ENCODE data around the gene SEC14L1.

DNA sequence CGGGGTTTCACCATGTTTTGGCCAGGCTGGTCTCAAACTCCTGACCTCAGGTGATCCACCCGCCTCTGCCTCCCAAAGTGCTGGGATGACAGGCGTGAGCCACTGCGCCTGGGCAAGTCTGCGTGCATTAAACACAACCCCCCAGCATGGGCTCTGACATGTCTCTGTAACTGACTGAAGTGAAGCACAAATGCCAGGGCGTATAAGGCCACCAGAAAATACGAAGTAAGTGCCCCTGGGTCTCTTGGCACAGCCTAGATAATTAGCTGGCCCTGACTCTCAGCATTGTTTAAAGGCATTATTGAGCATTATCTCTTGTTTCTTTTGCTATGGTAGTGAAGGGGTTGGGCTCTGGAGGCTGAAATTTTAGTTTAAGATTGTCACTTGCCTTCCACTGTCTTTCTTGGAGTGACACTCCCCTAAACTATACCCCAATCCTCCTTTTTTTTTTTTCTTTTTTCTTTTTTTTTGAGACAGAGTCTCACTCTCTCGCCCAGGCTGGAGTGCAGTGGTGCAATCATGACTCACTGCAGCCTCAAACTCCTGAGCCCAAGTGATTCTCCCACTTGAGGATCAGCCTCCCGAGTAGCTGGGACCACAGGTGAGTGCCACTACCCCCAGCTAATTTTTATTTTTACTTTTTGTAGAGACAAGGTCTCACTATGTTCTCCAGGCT is 8.2 kb upstream of the SEC14L1 start:
- TF ChIP-seq RAD21 (IDR thresholded peaks at IDR 0.05): no peak
- TF ChIP-seq, protein P1, sequence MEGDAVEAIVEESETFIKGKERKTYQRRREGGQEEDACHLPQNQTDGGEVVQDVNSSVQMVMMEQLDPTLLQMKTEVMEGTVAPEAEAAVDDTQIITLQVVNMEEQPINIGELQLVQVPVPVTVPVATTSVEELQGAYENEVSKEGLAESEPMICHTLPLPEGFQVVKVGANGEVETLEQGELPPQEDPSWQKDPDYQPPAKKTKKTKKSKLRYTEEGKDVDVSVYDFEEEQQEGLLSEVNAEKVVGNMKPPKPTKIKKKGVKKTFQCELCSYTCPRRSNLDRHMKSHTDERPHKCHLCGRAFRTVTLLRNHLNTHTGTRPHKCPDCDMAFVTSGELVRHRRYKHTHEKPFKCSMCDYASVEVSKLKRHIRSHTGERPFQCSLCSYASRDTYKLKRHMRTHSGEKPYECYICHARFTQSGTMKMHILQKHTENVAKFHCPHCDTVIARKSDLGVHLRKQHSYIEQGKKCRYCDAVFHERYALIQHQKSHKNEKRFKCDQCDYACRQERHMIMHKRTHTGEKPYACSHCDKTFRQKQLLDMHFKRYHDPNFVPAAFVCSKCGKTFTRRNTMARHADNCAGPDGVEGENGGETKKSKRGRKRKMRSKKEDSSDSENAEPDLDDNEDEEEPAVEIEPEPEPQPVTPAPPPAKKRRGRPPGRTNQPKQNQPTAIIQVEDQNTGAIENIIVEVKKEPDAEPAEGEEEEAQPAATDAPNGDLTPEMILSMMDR (IDR thresholded peaks at IDR 0.05; ENCODE audit: low read depth, low read length, missing input control): no peak
- no peak for TF ChIP-seq YY1 (IDR thresholded peaks at IDR 0.05)
